HL-60/S4 (cell line): ENCODE results near the gene NAALADL1.
"Not testable (repeated sequence)": the region's sequence is repeated elsewhere in the genome, so short reads cannot be mapped to it uniquely, and the experiment has no call there.

Experiments
- in situ Hi-C: fragments of 300-500 bp; cut with MboI; formaldehyde crosslinking; loops from 2 replicates; pipeline ENCODE4 v1.14.3; 2022; ENCODE audit warnings: low sequenced_read_pairs

Gene NAALADL1

DNA sequence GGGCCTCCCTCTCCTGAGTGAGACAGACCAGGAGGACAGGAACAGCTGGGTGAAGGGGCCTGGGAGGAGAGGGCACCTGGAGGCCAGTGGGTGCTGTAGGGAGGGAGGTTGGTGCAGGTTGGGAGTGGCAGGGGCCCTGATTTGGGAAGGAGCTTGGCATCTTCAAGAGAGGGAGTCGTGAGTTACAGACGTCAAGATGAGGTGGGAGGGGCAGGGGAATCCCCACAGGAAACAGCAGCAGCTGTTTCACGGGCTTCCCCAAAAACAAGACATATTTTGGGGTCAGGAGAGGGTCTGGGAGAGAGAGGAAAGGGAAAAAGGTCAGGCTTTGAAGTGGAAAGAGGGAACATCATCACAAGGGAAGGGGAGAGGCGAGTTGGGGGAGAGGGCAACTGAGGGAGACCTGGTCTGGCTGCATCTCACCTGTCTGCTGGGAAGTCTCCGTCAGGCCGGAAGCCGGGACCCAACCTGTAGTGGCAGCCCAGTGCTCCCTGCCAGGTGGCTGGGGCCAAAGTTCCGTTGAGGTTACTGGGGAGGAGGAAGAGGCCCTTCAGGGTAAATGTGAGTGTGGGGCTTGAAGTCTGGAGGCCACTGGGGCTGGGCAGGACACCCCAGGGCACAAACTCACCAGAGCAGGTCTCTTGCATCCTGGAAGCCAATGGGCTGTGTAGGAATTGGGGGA lies 4.4 kb downstream of the NAALADL1 start:
- in situ Hi-C loops = no loop called here

DNA sequence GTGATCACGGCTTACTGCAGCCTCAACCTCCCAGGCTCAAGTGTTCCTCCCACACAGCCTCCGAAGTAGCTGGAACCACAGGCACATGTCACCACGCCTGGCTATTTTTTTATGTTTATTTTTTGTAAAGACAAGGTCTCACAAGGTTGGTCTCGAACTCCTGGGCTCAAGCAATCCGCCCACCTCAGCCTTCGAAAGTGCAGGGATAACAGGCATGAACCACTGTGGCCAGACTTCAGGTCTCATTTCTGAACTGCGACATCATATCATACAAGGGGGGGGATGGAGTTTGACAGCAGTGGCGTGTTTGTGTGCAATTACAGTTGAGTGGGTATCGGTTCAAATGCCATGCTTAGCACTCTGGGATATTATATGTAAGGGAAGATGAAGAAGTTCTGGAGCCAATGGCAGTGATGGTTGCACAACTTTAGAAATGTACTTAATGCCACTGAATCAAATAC lies 6.9 kb downstream of the NAALADL1 start:
- in situ Hi-C loops = no loop called here

- in situ Hi-C loops = no loop called here
Measured at GRCh38 chr11:65047581-65048422, 10.6 kb downstream of the NAALADL1 start.

DNA sequence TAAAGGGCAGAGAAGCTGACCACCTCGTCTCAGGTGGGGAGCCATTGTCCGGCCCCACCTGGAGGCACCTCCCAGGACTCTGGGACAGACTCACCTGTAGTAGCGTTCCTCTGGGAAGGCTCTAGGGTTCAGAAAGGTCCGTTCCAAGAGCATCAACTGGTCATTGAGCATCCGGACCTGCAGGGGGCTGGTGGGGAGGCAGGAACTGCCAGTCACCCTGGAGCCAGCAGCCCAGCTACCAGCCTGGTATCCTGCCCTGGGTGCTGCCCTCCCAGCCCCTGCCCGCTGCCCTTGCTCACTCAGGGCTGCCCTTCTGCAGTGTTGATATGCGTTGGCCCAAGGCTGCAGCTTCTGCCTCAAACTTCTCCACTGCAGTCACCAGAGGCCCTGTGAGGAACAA lies 12.6 kb downstream of the NAALADL1 start:
- in situ Hi-C loops = no loop called here

GRCh38 chr11:65045061-65045460 lies 13.3 kb downstream of the NAALADL1 start:
- in situ Hi-C loops = no loop called here

- in situ Hi-C loops = no loop called here
Measured at GRCh38 chr11:65043881-65044501, 14.4 kb downstream of the NAALADL1 start.

DNA sequence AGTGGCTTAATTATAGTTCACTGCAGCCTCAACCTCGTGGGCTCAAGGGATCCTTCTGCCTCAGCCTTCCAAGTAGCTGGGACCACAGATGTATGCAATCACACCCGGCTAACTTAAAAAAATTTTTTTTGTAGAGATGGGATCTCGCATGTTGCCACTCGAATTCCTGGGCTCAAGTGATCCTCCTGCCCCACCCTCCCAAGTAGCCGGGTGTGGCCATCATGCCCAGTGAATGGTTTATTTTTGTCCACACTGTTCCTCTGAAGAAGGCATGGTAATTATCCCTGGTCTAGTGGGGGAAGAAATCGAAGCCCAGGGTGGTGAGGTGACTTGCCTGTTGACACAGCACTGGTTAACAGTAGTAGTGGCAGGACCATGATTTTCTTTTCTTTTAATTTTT lies 15.5 kb downstream of the NAALADL1 start:
- in situ Hi-C loops = no loop called here

DNA sequence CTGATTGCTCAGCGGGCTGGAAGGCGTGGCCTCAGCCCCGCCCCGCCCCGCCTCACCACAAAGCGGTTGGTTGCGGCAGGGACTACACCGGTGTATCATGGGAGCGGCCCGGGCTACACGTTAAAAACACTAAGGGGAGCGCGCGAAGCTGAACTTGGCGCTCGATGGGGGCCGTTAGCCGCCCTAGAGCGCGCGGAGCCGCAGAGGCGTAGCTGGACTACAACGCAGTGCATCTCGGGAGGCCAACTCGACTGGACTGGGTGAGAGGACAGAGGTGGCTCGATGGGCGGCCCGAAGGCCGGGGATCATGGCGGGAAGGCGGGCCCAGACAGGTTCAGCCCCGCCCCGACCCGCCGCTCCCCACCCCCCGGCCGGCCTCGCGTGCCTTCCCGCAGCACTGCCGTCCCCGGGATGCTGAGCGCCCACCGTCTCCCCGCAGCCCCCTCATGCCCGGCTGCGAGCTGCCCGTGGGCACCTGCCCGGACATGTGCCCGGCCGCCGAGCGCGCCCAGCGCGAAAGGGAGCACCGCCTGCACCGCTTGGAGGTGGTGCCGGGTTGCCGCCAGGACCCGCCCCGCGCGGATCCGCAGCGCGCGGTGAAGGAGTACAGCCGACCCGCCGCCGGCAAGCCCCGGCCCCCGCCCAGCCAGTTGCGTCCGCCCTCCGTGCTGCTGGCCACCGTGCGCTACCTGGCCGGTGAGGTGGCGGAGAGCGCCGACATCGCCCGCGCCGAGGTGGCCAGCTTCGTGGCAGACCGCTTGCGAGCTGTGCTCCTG lies 17.3 kb downstream of the NAALADL1 start, which contains the start of gene SAC3D1:
Gene SAC3D1, plus strand, starts transcription at position 364 of the 776 bp plus-strand sequence. Its CDS starts 83 bp downstream, at position 447.
- in situ Hi-C loops = no loop called here

GRCh38 chr11:65040520-65040846 lies 17.9 kb downstream of the NAALADL1 start:
- in situ Hi-C loops = no loop called here

DNA sequence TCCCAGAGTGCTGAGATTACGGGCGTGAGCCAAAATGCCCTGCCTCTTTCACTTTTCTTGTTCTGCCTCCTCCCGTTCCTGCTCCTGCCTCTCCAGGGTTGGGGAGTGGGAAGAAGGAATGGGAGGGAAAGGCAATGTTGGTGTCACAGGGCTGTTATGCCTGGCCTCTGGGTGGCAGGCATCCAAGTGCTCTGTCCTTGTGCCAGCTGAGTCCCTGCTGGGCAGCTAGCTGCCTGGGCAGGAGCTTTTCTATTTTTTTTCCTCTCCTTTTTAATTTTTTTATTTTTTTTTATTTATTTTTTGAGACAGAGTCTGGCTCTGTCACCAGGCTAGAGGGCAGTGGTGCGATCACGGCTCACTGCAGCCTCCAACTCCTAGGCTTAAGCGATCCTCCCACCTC lies 21.4 kb downstream of the NAALADL1 start:
- in situ Hi-C loops = no loop called here

DNA sequence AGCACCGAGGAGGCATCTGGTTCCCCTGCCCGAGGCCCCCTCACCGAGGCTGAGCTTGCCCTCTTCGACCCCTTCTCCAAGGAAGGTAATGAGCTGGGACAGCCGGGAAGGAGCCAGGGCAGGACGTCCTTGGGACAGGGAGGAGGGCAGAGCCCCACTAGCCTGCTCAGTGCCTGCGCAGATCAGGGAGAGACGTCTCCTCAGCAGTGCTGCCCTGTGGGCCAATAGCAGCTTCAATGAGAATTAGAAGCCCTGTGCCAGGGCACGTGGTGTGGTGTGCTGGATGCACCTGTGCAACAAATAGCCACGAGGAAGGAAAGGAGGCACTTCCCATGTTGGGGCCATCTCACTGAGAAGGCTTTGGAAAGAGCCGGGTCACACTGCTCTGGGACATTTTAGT lies 22.8 kb downstream of the NAALADL1 start:
- in situ Hi-C loops = no loop called here

GRCh38 chr11:65034423-65034822 lies 23.9 kb downstream of the NAALADL1 start:
- in situ Hi-C loops = no loop called here

DNA sequence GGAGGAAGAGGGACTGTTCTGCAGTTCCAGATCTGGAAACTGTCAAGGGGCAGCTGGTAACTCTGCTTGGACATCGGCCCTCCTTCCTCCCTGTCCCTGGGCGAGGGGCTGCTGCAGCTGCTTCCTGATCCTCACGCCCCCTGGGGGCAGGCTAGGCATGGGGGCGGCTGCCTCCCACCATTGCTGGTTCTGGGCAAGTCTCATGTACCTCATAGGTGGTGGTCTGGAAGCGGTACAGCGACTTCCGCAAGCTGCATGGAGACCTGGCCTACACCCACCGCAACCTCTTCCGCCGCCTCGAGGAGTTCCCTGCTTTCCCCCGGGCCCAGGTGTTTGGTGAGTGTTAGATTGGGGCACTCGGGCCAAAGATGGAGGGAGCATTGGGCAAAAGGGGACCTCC lies 26.1 kb downstream of the NAALADL1 start:
- in situ Hi-C loops = no loop called here

DNA sequence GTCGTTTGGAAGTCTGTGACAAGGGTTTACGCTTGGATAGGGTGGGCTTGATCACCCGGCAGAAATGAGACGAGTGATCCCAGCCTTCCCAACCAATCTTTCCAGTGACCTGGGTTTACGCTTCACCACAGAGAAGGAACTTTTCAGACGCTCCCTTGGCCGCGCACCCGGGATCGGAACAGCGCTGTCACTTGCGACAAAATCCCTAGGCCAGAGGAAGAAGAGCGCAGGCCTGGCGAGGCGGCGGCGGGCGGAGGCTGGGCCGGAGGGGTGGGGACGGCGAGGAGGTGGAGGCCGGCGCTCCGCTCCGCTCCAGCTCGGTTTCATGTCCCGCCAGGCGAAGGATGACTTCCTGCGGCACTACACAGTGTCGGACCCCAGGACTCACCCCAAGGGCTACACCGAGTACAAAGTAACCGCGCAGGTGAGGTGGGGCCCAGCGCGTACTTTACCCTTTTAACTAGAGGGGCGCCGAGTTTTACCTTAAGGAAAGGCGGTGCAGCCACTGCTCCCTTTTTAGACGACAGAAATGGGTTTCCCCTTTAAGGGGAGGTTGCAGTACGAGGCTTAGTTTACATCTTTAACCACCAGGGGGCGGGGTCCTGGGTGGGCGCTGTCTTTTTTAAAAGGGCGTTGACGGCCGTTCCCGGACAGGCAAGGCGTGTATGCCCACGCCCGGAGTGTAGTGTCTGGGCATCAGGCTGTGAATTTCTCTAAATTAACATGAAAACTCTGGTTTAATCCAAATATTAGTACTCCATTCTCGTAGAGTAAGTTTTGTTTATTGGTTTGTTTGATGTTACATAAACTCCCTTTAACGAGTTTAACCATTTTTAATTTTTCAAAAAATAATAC lies 30.9 kb downstream of the NAALADL1 start, which contains the start of gene SNX15:
Gene SNX15, plus strand, starts transcription at position 227 of the 855 bp plus-strand sequence. Its CDS starts 99 bp downstream, at position 326.
- in situ Hi-C loops = loop anchor here (5.0 kb wide), 1 partner anchor 55 kb away; the partner anchor contains the start of genes CDCA5 and ZFPL1

DNA sequence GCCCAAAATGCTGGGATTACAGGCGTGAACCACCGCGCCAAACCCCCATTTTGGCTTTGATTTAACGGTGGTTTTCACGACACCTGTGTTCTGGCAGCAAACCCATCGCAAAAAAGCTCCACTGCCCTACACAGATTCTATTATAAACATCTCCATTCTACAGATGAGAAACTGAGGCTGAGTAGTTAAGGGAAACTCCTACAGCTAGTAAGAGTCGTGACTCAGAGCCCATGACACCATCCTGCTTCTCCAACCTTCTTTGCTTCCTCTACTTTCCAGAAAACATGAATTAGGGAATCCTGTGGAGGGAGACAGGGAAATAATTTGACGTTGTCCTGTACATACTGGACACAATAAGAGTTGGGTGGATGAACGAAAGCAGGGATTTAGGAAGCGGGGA lies 31.5 kb downstream of the NAALADL1 start:
- in situ Hi-C loops = loop anchor here (5.0 kb wide), 1 partner anchor 55 kb away; the partner anchor contains the start of genes CDCA5 and ZFPL1

GRCh38 chr11:65023502-65023901 lies 34.9 kb downstream of the NAALADL1 start:
- in situ Hi-C loops = not testable (repeated sequence)

GRCh38 chr11:65021509-65021908 lies 36.8 kb downstream of the NAALADL1 start:
- in situ Hi-C loops = no loop called here

DNA sequence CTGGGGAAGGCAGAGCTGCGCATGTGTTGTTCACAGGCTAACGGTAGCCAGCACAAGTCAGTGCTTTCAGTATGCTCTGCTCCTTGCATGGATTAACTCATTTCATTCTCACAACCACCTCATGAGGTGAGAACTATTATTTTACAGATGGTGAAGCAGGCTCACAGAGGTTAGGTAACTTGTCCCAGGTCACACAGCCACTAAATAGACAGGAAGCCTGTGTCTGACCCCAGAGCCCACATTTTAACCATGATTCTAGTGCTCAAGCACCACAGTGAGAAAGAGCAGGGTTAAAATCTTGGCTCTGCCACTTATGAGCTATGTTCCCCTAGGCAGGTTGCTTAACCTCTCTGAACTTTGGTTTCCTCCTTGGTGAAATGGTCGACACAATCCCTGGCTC lies 37.4 kb downstream of the NAALADL1 start:
- in situ Hi-C loops = no loop called here

DNA sequence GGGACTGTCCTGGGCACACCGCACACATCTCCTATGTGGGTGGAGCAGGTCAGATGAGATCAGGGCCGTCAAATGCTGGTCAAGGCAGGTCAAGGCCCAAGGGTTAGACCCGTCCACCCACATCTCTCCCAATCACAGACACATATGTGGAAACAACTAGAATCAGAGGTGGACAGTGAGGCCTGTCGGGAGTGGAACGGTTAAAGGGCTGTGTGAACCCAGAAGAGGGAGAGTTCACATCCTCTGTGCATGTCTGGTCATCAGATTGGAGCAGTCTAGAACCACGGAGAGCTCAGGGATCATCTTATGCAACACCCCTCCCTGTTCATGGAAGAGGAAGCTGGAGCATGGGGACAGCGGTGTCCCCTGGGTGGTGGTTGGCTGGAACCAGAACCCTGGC lies 38.5 kb downstream of the NAALADL1 start:
- in situ Hi-C loops = no loop called here

DNA sequence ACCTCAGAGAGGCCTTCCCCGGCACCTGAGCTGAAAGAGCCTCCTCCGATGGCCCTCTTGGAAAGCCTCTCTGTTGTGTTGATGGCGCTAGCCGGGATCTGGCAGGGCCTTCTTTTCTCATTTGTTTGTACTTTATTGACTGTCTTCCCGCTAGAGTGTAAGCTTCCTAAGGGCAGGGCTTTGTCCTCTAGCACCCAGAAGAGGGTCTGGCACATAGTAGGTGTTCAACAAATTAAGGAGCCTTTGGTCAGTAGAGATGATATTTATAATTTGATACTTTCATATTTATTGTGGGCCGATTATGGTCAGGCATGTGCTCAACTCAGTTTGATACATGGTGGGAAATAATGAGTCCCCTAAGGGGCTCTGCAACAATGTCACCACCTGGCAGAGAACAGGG lies 40.4 kb downstream of the NAALADL1 start:
- in situ Hi-C loops = no loop called here
